ENCODE data around the gene G6PC2.

G6PC2 gene

DNA sequence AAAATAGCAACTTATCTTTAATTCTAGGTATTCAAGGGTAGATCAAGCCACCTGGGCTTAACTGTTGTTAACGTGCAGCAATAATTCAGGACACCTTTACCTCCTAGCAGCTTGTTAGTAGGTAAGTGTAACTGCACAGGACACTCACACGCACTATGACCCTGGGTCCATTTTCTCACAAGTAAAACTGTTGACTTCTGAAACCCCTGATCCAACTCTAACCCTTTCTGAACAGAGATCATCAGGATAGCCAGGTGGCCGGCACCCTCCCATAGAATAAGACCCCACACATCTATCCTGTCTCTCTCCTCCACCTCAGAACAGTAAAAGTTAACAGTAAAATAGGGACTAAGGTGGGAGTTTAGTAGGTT is 11.5 kb upstream of the G6PC2 start:
- peak overlapping the region; percentile 59 to 63 for H3K4me3 ChIP-seq (ENCODE audit: low read depth in 1 of 2, low read length in 1 of 2)

DNA sequence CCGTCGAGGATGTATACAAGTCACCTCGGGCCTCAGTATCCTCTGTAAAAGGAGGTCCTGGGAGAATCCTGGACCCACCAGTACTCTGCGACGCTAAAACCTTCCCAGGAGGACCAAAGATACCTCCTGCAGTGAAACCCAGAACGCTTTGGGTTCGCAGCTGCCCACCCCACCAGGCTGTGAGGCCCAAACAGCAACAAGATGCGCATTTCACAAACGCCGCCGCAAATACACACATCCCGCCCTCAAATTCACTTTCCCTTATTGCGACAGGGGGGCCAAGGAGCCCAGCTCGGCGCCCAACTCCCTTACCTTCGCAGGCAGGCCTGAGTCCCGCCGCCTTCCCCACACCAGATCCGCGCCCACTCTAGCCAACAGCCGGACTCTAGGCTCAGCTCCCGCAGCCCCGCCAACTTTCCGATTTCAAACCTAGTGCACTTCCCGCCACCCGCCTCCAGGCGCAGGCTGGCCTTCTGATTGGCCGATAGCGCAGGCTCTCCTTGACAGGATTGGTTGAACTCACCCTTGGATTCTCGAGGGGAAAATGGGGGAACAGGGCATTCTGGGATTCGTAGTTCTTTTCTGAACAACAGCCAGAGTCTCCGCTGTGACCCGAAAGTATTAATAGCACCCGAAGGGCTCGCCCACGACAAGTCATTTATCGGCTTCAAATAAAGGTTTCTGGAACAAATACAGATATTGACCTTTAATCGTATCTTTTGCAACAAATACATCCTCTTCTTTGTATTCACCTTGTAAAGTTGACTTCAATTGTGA is 10.9 kb upstream of the G6PC2 start, which contains the start of gene SPC25:
Gene SPC25 (minus strand): TSS at position 425 of the 777 bp plus-strand sequence. CDS start 911 bp downstream, outside the sequence.
- Histone ChIP-seq H3K36me3 (peaks cover 3% of the 10 kb centered on the region), H3K27me3 (peaks cover 6% of the 10 kb centered on the region), H3K9me3 (no peaks in the 10 kb centered on the region), H3K4me3 (ENCODE audit: low read depth in 1 of 2, low read length in 1 of 2) (peak within 1 kb of the TSS; percentile 59 to 63), H3K4me1 (ENCODE audit: control insufficient read depth in 1 of 2, insufficient read depth in 1 of 2, low read depth in 1 of 2, low read length in 1 of 2) (peaks cover 13 to 15% of the 10 kb centered on the region in 2 experiments), H3K27ac (no peak within 1 kb of the TSS)
- TF ChIP-seq CTCF (IDR thresholded peaks at IDR 0.05): peak; percentile 24

More for the DNA sequence above, 11.5 kb upstream of the G6PC2 start:
- peaks cover 6% of the 10 kb centered on the region for H3K36me3 ChIP-seq
- H3K4me1 ChIP-seq (ENCODE audit: control insufficient read depth in 1 of 2, insufficient read depth in 1 of 2, low read depth in 1 of 2, low read length in 1 of 2): peaks cover 13 to 15% of the 10 kb centered on the region in 2 experiments
- H3K27me3 ChIP-seq: peaks cover 6% of the 10 kb centered on the region
- H3K27ac ChIP-seq: no peak overlapping the region
- H3K9me3 ChIP-seq: no peaks in the 10 kb centered on the region
- TF ChIP-seq CTCF (IDR thresholded peaks at IDR 0.05): no peak

GRCh38 chr2:168892327-168892726 is 8.8 kb upstream of the G6PC2 start:
- no peak for TF ChIP-seq CTCF (IDR thresholded peaks at IDR 0.05)
- Histone ChIP-seq H3K36me3 (no peaks in the 10 kb centered on the region), H3K9me3 (no peaks in the 10 kb centered on the region), H3K27me3 (peaks cover 6% of the 10 kb centered on the region), H3K27ac (no peak overlapping the region), H3K4me3 (ENCODE audit: low read depth in 1 of 2, low read length in 1 of 2) (no peak overlapping the region), H3K4me1 (ENCODE audit: control insufficient read depth in 1 of 2, insufficient read depth in 1 of 2, low read depth in 1 of 2, low read length in 1 of 2) (peaks cover 13 to 15% of the 10 kb centered on the region in 2 experiments)

DNA sequence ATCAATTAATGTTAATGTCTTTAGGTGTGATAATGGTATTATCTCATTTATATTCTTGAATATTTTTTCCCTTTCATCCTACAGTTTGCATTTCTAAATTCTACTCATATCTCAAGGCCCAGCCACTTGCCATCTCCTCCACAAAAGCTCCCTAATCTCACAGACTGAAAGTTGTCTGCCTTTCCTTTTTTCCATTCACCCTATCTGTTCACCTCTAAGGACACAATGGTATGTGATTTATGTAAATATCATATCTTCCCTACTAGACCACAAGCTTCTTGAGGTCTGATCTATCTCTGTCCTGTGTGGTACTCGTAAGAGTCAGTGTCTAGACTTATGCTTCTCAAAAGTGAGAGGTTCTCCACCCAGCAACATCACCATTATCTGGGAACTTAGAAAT is 7.0 kb upstream of the G6PC2 start:
- H3K27me3 ChIP-seq: peaks cover 6% of the 10 kb centered on the region
- H3K27ac ChIP-seq: no peak overlapping the region
- TF ChIP-seq CTCF (IDR thresholded peaks at IDR 0.05): no peak
- no peaks in the 10 kb centered on the region for H3K9me3 ChIP-seq
- no peaks in the 10 kb centered on the region for H3K36me3 ChIP-seq
- peaks cover 13 to 15% of the 10 kb centered on the region in 2 experiments for H3K4me1 ChIP-seq (ENCODE audit: control insufficient read depth in 1 of 2, insufficient read depth in 1 of 2, low read depth in 1 of 2, low read length in 1 of 2)
- no peak overlapping the region for H3K4me3 ChIP-seq (ENCODE audit: low read depth in 1 of 2, low read length in 1 of 2)

DNA sequence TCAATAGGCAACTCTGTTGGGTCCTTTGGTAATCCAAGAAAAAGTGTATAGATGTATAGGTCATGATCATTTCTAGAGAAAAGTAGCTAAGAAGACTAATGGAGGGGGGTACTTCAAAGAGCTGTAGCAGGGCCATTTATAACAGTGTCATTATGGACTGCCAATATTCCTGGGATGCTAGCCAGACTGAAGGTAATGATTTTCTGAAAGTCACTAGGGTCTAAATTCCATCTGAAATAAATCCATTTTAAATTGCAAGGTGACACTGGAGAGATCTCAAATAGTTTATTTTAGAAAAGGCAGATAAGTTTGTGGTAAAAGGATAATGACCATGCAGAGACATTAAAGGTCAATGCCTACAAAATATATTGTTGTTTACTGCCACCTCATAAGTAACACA is 6.4 kb upstream of the G6PC2 start:
- TF ChIP-seq CTCF (IDR thresholded peaks at IDR 0.05): no peak
- Histone ChIP-seq H3K9me3 (no peaks in the 10 kb centered on the region), H3K27ac (no peak overlapping the region), H3K36me3 (no peaks in the 10 kb centered on the region), H3K4me1 (ENCODE audit: control insufficient read depth in 1 of 2, insufficient read depth in 1 of 2, low read depth in 1 of 2, low read length in 1 of 2) (peaks cover 11 to 12% of the 10 kb centered on the region in 2 experiments), H3K27me3 (peaks cover 6% of the 10 kb centered on the region), H3K4me3 (ENCODE audit: low read depth in 1 of 2, low read length in 1 of 2) (no peak overlapping the region)

All from neutrophil (primary cell).